Liver (tissue), 9 donors: ENCODE data around the gene RANBP1. TPM values are rescaled to one million over a fixed set of nuclear protein-coding genes. Genes with fewer than 3 reads are reported as not detected.

Experiments used
- DNase-seq: peaks from one replicate; pipeline ENCODE4 v3.0.0-alpha.2; 2017; ENCODE audit warnings: low spot score
- H3K27ac ChIP-seq, 2 donors: one replicate each; pipeline ENCODE4 v1.7.0; 2013; ENCODE audit warnings: inconsistent platforms in 2 of 2, low read length in 2 of 2, control low read depth in 1 of 2, low read depth in 1 of 2, mild to moderate bottlenecking in 1 of 2
- H3K27me3 ChIP-seq, 4 donors: one replicate each; pipeline versions ENCODE4 v1.6.1 to v1.7.0; 2013; ENCODE audit warnings: low read length in 3 of 4, inconsistent platforms in 1 of 4, mild to moderate bottlenecking in 1 of 4, moderate library complexity in 1 of 4; ENCODE audit not compliant: control insufficient read depth in 4 of 4, insufficient read depth in 4 of 4
- H3K36me3 ChIP-seq, 4 donors: one replicate each; pipeline versions ENCODE4 v1.6.1 to v1.7.0; 2013; ENCODE audit warnings: low read length in 3 of 4, mild to moderate bottlenecking in 3 of 4, low read depth in 1 of 4, moderate library complexity in 1 of 4; ENCODE audit not compliant: control insufficient read depth in 4 of 4, insufficient read depth in 3 of 4
- H3K4me1 ChIP-seq, 4 donors: one replicate each; pipeline versions ENCODE4 v1.6.1 to v1.7.0; 2013; ENCODE audit warnings: low read length in 3 of 4, mild to moderate bottlenecking in 3 of 4, moderate library complexity in 1 of 4; ENCODE audit not compliant: control insufficient read depth in 4 of 4, insufficient read depth in 4 of 4
- H3K4me3 ChIP-seq, 3 donors: one replicate each; pipeline versions ENCODE4 v1.6.1 to v1.7.0; 2013; ENCODE audit warnings: low read length in 3 of 3, control low read depth in 1 of 3, low read depth in 1 of 3, mild to moderate bottlenecking in 1 of 3
- H3K9ac ChIP-seq, 2 donors: one replicate each; pipeline ENCODE4 v1.7.0; 2013; ENCODE audit warnings: low read length in 2 of 2, mild to moderate bottlenecking in 2 of 2, moderate library complexity in 2 of 2, control low read depth in 1 of 2, low read depth in 1 of 2
- H3K9me3 ChIP-seq, 4 donors: one replicate each; pipeline versions ENCODE4 v1.6.1 to v1.7.0; 2013; ENCODE audit warnings: low read length in 3 of 4; ENCODE audit not compliant: control insufficient read depth in 4 of 4
- ATF3 ChIP-seq: IDR thresholded peaks from 2 replicates; pipeline ENCODE4 v1.6.1; 2016; ENCODE audit warnings: antibody characterized with exemption
- CTCF ChIP-seq: fragments of 150-350 bp; IDR thresholded peaks from 2 replicates; pipeline ENCODE4 v1.5.1; 2017; ENCODE audit warnings: improper control_type of control experiment, low read depth, low read length; ENCODE audit not compliant: missing input control
- EGR1 ChIP-seq, 2 donors: IDR thresholded peaks; 2 replicates each; pipeline ENCODE4 v1.6.1; 2016 to 2018; ENCODE audit warnings: antibody characterized with exemption in 2 of 2, low read depth in 2 of 2
- FOXA1 ChIP-seq: IDR thresholded peaks from 2 replicates; pipeline ENCODE4 v1.6.1; 2016; ENCODE audit warnings: antibody characterized with exemption
- FOXA2 ChIP-seq: IDR thresholded peaks from 2 replicates; pipeline ENCODE4 v1.6.1; 2016; ENCODE audit warnings: antibody characterized with exemption
- GABPA ChIP-seq, 2 donors: IDR thresholded peaks in 1 of 2; conservative IDR thresholded peaks in 1 of 2; 2 replicates each; pipeline ENCODE4 v1.6.1; 2016; ENCODE audit warnings: antibody characterized with exemption in 2 of 2, mild to moderate bottlenecking in 1 of 2, moderate library complexity in 1 of 2
- HNF4A ChIP-seq, 2 donors: conservative IDR thresholded peaks; 2 replicates each; pipeline ENCODE4 v1.6.1; 2016; ENCODE audit warnings: antibody characterized with exemption in 2 of 2, mild to moderate bottlenecking in 2 of 2
- HNF4G ChIP-seq: IDR thresholded peaks from 2 replicates; pipeline ENCODE4 v1.6.1; 2016; ENCODE audit warnings: antibody characterized with exemption
- JUND ChIP-seq, 2 donors: IDR thresholded peaks; 2 replicates each; pipeline ENCODE4 v1.6.1; 2016; ENCODE audit warnings: antibody characterized with exemption in 2 of 2
- MAX ChIP-seq: IDR thresholded peaks from 2 replicates; pipeline ENCODE4 v1.6.1; 2016; ENCODE audit warnings: antibody characterized with exemption
- NR2F2 ChIP-seq: IDR thresholded peaks from 2 replicates; pipeline ENCODE4 v1.6.1; 2016; ENCODE audit warnings: antibody characterized with exemption
- RAD21 ChIP-seq, 2 donors: IDR thresholded peaks; 2 replicates each; pipeline ENCODE4 v1.6.1; 2016; ENCODE audit warnings: antibody characterized with exemption in 2 of 2, mild to moderate bottlenecking in 2 of 2
- REST ChIP-seq: IDR thresholded peaks from 2 replicates; pipeline ENCODE4 v1.6.1; 2016; ENCODE audit warnings: antibody characterized with exemption, mild to moderate bottlenecking
- RXRA ChIP-seq, 2 donors: IDR thresholded peaks; 2 replicates each; pipeline ENCODE4 v1.6.1; 2017 to 2018; ENCODE audit warnings: antibody characterized with exemption in 2 of 2, mild to moderate bottlenecking in 1 of 2
- SP1 ChIP-seq: IDR thresholded peaks from 2 replicates; pipeline ENCODE4 v1.6.1; 2018; ENCODE audit warnings: antibody characterized with exemption, mild to moderate bottlenecking
- TAF1 ChIP-seq: conservative IDR thresholded peaks from 2 replicates; pipeline ENCODE4 v1.6.1; 2016; ENCODE audit warnings: antibody characterized with exemption, mild to moderate bottlenecking
- YY1 ChIP-seq: IDR thresholded peaks from 2 replicates; pipeline ENCODE4 v1.6.1; 2016; ENCODE audit warnings: antibody characterized with exemption, mild to moderate bottlenecking
- ZBTB33 ChIP-seq: IDR thresholded peaks from 2 replicates; pipeline ENCODE4 v1.6.1; 2016; ENCODE audit warnings: antibody characterized with exemption
- WGBS: extraction: QIAGEN DNeasy Blood & Tissue Kit; methylation state at CpG from one replicate; pipeline ENCODE4 v1.1.7; 2013; 5-methylcytosine and 5-hydroxymethylcytosine counted together
- polyA plus RNA-seq, 2 donors: library from polyadenylated mRNA; stranded (reverse) in 1 of 2; unstranded in 1 of 2; fragments of 200-250 nt in 1 of 2; fragments of >200 nt in 1 of 2; fragmentation: Nextera tagmentation in 1 of 2; extraction: Ambion mirVana in 1 of 2; gene quantifications; one replicate each; pipeline versions ENCODE4 v1.2.1 to v1.2.3, GENCODE V29; 2013 to 2015
- total RNA-seq, 2 donors: library from RNA; depleted of rRNA; stranded (reverse); fragments of >200 nt; gene quantifications; one replicate each; pipeline ENCODE4 v1.2.3, GENCODE V29; 2014
- donor health status: healthy.
- donor health status: healthy.
- donor health status: healthy.
- donor health status: healthy.
- donor health status: healthy.

The RANBP1 gene
- total and polyA plus RNA-seq, 4 donors = 62.3 to 102 (median 87.8) TPM

GRCh38 chr22:20169253-20169822, 53.4 kb downstream of the RANBP1 start:
- no peak for DNase-seq
- no peak overlapping the region for H3K9ac ChIP-seq
- H3K4me3 ChIP-seq = no peak overlapping the region
- 76% methylated on average over 10 of the region's 10 CpGs for WGBS
- H3K9me3 ChIP-seq = no peaks in the 10 kb centered on the region
- H3K27ac ChIP-seq = no peak overlapping the region
- H3K36me3 ChIP-seq = no peaks in the 10 kb centered on the region
- H3K27me3 ChIP-seq = no peaks in the 10 kb centered on the region
- no peak for TF ChIP-seq CTCF
- no peak for TF ChIP-seq ZBTB33
- no peak for TF ChIP-seq RXRA (IDR thresholded peaks at IDR 0.05)
- no peak for TF ChIP-seq ATF3
- TF ChIP-seq YY1 = no peak
- no peak for TF ChIP-seq SP1
- TF ChIP-seq REST = no peak
- TF ChIP-seq GABPA (IDR thresholded peaks at IDR 0.05 in 1 of 2, conservative IDR thresholded peaks at IDR 0.05 in 1 of 2) = no peak
- TF ChIP-seq RAD21 (IDR thresholded peaks at IDR 0.05) = no peak
- TF ChIP-seq HNF4A (conservative IDR thresholded peaks at IDR 0.05) = no peak
- TF ChIP-seq JUND (IDR thresholded peaks at IDR 0.05) = no peak
- TF ChIP-seq TAF1 = no peak
- no peak for TF ChIP-seq HNF4G
- no peak for TF ChIP-seq MAX
- no peak for TF ChIP-seq EGR1 (IDR thresholded peaks at IDR 0.05; ENCODE audit: low read depth in 2 of 2)
- TF ChIP-seq NR2F2 = no peak
- TF ChIP-seq FOXA2 = no peak
- no peak for TF ChIP-seq FOXA1
- H3K4me1 ChIP-seq = peaks cover 7 to 31% (median 22%) of the 10 kb centered on the region in 4 donors
